ENCODE results near the gene CACNG4.

CACNG4 gene

DNA sequence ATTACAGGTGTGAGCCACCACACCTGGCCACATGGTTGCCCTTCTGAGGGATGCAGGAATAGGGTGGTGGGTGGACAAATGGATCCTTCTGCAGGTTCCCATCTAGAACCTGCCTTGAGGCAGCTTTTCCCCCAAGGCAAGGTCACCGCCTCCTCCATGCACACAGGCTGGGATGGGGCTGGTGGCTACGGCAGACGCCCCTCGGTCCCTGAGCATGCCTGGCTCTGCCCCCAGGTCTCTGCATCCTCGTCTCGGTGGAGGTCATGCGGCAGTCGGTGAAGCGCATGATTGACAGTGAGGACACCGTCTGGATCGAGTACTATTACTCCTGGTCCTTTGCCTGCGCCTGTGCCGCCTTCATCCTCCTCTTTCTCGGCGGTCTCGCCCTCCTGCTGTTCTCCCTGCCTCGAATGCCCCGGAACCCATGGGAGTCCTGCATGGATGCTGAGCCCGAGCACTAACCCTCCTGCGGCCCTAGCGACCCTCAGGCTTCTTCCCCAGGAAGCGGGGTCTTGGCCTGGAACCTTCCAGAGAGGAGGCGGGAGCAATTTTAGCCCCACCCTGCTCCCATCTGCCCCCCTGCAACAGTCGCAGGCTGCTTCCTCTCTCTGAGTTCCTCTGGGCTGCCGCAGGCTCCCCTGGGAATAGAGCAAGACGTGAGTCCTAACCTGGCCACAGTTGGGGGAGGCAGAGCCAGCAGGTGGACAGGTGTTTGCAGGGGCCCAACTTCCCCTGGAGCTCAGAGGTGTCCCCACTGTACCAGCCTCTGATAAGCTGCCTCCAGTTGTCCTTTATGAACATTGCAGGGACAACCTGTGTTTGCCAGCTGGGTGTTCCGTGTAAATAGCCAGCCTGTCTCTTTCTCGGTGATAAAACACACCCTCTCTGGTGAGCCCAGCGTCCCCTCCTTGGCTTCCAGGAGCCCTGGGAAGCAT lies 91.6 kb downstream of the CACNG4 start:
- DNase-seq (ENCODE audit: extremely low read depth, low read depth) = no peak
- TF ChIP-seq CTCF (IDR thresholded peaks at IDR 0.05; ENCODE audit: low read depth, low read length) = no peak

- DNase-seq (ENCODE audit: extremely low read depth, low read depth) = no peak
- no peak for TF ChIP-seq CTCF (IDR thresholded peaks at IDR 0.05; ENCODE audit: low read depth, low read length)
Observed at GRCh38 chr17:67056746-67057490, 92.4 kb downstream of the CACNG4 start.

- DNase-seq (ENCODE audit: extremely low read depth, low read depth) = no peak
- TF ChIP-seq CTCF (IDR thresholded peaks at IDR 0.05; ENCODE audit: low read depth, low read length) = no peak
Observed at GRCh38 chr17:67058036-67058435, 93.5 kb downstream of the CACNG4 start.

DNA sequence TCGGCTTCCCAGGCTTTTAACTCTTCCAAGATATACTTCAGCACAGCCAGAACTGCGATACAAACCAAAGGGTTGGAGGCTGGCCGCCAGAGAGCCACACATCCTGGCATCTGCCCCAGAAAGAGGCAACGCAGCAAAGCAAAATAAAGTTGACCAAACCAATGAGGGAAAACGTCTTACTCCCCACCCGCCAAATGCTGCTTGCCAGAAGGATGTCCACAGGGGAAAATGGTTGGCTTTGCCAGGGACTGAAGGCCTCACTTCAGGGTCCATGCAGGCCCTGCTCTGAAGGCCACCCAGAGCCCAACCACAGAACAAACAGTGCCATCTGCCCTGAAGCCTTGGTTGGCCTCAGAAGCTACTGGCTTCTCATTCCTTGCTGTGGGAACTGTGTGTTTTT lies 94.9 kb downstream of the CACNG4 start:
- TF ChIP-seq CTCF (IDR thresholded peaks at IDR 0.05; ENCODE audit: low read depth, low read length) = no peak
- no peak for DNase-seq (ENCODE audit: extremely low read depth, low read depth)

GRCh38 chr17:67063141-67063540 lies 98.6 kb downstream of the CACNG4 start:
- no peak for TF ChIP-seq CTCF (IDR thresholded peaks at IDR 0.05; ENCODE audit: low read depth, low read length)
- DNase-seq (ENCODE audit: extremely low read depth, low read depth) = no peak

DNA sequence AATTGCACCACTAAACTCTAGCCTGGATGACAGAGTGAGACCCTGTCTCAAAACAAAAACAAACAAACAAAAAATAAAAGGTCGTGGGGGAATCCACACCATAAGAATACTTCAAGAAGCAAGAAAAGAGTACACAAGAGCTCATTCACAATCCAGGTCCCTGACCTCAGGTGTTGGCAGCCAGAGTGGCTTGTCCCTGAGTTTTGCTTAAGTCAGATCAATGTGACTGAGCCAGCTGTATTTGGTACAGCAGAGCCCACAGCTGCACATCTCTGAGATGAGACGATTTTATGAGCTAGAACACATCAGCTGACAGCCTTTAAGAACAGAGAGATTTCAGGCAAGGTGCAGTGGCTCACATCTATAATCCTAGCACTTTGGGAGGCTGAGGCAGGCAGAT lies 102.2 kb downstream of the CACNG4 start:
- DNase-seq (ENCODE audit: extremely low read depth, low read depth) = no peak
- no peak for TF ChIP-seq CTCF (IDR thresholded peaks at IDR 0.05; ENCODE audit: low read depth, low read length)
